Spleen (tissue), 13 donors: ENCODE results near the gene AKT2. TPM values are rescaled to one million over a fixed set of nuclear protein-coding genes. Genes with fewer than 3 reads are reported as not detected.
A peak's percentile ranks its signal among the peaks of the same experiment; 100 is the strongest.
"Not testable (repeated sequence)": the region's sequence is repeated elsewhere in the genome, so short reads cannot be mapped to it uniquely, and the experiment has no call there.

Experiments
- DNase-seq: peaks from one replicate; pipeline ENCODE4 v3.0.0-alpha.2; 2020
- H3K27ac ChIP-seq, 8 donors: fragments of 200-600 bp; sonication (generic) in 7 of 8; 1 replicate in 4 of 8; 2 replicates in 4 of 8; pipeline versions ENCODE4 v1.5.0 to v1.8.0; 2016 to 2021; ENCODE audit warnings: inconsistent platforms in 4 of 8, mild to moderate bottlenecking in 4 of 8, moderate library complexity in 1 of 8
- H3K27me3 ChIP-seq, 7 donors: fragments of 200-600 bp; sonication (generic) in 6 of 7; replicated peaks in 1 of 7; 1 replicate in 4 of 7; 2 replicates in 3 of 7; pipeline versions ENCODE4 v1.5.0 to v1.8.0; 2016 to 2021; ENCODE audit warnings: inconsistent platforms in 3 of 7, mild to moderate bottlenecking in 1 of 7
- H3K36me3 ChIP-seq, 6 donors: fragments of 200-600 bp; sonication (generic) in 5 of 6; 1 replicate in 4 of 6; 2 replicates in 2 of 6; pipeline versions ENCODE4 v1.5.0 to v1.8.0; 2016 to 2021; ENCODE audit warnings: inconsistent platforms in 2 of 6
- H3K4me1 ChIP-seq, 6 donors: fragments of 200-600 bp; sonication (generic) in 5 of 6; 1 replicate in 3 of 6; 2 replicates in 3 of 6; pipeline versions ENCODE4 v1.5.0 to v1.8.0; 2016 to 2021; ENCODE audit warnings: inconsistent platforms in 3 of 6
- H3K4me3 ChIP-seq, 8 donors: fragments of 200-600 bp; sonication (generic) in 7 of 8; 1 replicate in 4 of 8; 2 replicates in 4 of 8; pipeline versions ENCODE4 v1.5.0 to v1.8.0; 2016 to 2021; ENCODE audit warnings: inconsistent platforms in 4 of 8, mild to moderate bottlenecking in 4 of 8, moderate library complexity in 2 of 8
- H3K9me3 ChIP-seq, 8 donors: fragments of 200-600 bp; sonication (generic) in 7 of 8; 1 replicate in 4 of 8; 2 replicates in 4 of 8; pipeline versions ENCODE4 v1.5.0 to v1.8.0; 2016 to 2021; ENCODE audit warnings: inconsistent platforms in 4 of 8
- POLR2A ChIP-seq, 3 donors: fragments of 450-650 bp; IDR thresholded peaks; one replicate each; pipeline ENCODE4 v1.5.1; 2017; ENCODE audit warnings: antibody characterized with exemption in 3 of 3, mild to moderate bottlenecking in 1 of 3
- POLR2AphosphoS5 ChIP-seq, 3 donors: sonication (generic); formaldehyde crosslinking; IDR thresholded peaks; one replicate each; pipeline ENCODE4 v1.5.1; 2017; ENCODE audit warnings: antibody characterized with exemption in 3 of 3
- WGBS, 5 donors: extraction: QIAGEN DNeasy Blood & Tissue Kit in 3 of 5; methylation state at CpG; one replicate each; pipeline versions ENCODE4 v1.1.5 to v1.1.7; 2013 to 2018; 5-methylcytosine and 5-hydroxymethylcytosine counted together
- intact Hi-C: fragments of 100-400 bp; cut with DNase I; formaldehyde crosslinking; loops from one replicate; pipeline ENCODE4 v1.15.0; 2023; ENCODE audit warnings: low total_unique reads
- long read RNA-seq, 2 donors: transcript quantifications; one replicate each; lab custom pipeline, GENCODE V29; 2026
- polyA plus RNA-seq, 3 donors: library from polyadenylated mRNA; stranded (reverse); fragments of 200-250 nt; gene quantifications; one replicate each; pipeline ENCODE4 v1.2.1, GENCODE V29; 2013
- total RNA-seq, 7 donors: library from RNA; depleted of rRNA in 3 of 7; stranded (reverse); fragments of >200 nt in 3 of 7; fragmentation: NEBNext Ultra II Directional in 4 of 7; extraction: Animal tissue kit (Norgen Biotek cat#: 25700) in 4 of 7; gene quantifications; one replicate each; pipeline versions ENCODE4 v1.1.0 to v1.2.1, GENCODE V29; 2016 to 2021
- TF ChIP-seq, protein P1 (sequence below), 11 experiments: fragments of 200-600 bp in 7 of 11; fragments of 450-650 bp in 4 of 11; sonication (generic) in 4 of 11; IDR thresholded peaks in 8 of 11; conservative IDR thresholded peaks in 3 of 11; 1 replicate in 7 of 11; 2 replicates in 4 of 11; pipeline versions ENCODE4 v1.4.0 to v1.8.0; 2016 to 2021; ENCODE audit warnings: antibody characterized with exemption in 11 of 11, inconsistent platforms in 4 of 11, mild to moderate bottlenecking in 1 of 11
- donor health status: healthy with polysubstance abuse.
- donor health status: DM: no; HTN: no; CAD: no; lungs with moderate emphysema.
- donor health status: DM: no; HTN: no; CAD: no.
- donor health status: Bipolar disorder and iron deficiency.
- donor health status: healthy.
- donor health status: DM: no; HTN: no; CAD: no.
- donor health status: DM: yes; HTN: yes; CAD: no.

Gene AKT2
- total RNA-seq (100 to 1,000 TPM in 4 of 7 donors, 10 to 100 TPM in 3; 95.1 to 134 (median 112) TPM), polyA plus RNA-seq (10 to 100 TPM; 28.8 to 75.7 (median 37.1) TPM)
- long read RNA-seq, donor 1, full-length matches to known transcripts: 21 of 34 reads
- long read RNA-seq, donor 1, partial matches to known transcripts: 13 of 34 reads
- long read RNA-seq, donor 1, other reads (novel, unspliced or antisense): 0 of 34 reads
- long read RNA-seq, donor 2, full-length matches to known transcripts: 13 of 31 reads
- long read RNA-seq, donor 2, partial matches to known transcripts: 13 of 31 reads
- long read RNA-seq, donor 2, other reads (novel, unspliced or antisense): 5 of 31 reads

DNA sequence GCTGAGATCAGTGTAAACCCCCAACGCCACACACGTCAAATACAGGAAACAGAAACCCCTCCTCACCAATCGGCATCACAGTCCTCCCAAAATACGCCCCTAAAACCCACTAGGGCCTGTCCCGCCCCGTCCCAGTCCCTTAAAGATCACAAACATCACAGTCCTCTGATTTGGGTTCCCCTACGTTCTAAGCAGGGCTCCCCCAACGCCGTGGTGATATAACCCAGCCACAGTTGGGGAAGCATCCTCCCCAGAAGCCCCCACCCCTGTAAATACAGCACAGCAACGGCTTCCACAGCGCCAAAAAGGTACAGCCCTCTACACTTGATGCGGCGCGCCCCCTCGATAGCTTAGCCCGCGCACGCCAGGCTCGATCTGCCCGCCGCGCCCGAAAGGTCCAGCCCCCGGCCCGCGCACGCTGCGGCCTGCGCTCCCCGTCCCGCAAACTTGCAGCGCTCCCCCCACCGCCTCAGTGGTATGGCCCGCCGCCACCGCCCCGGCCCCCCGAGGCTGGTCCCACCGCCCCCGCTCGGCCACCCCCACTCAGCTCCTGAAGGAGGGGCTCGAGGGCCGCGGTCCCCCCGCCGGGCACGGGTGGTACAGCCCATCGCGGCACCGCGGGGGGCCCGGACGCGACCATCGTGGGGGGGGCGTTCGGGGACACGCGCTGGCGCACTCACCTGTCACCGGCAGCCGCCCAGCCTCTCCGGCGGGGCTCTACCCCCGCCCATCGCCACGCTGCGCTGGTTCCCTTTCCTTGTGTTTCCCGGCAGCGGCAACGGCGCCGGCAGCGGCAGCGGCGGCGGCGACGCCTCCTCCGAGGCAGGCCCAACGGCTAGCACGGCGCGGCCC, at the start of gene AKT2:
Gene AKT2 (minus strand): TSS at position 845 of the 852 bp plus-strand sequence. CDS start 20,078 bp downstream, outside the sequence.
- peak within 1 kb of the TSS; percentile 80 to 99 (median 98) for H3K27ac ChIP-seq
- DNase-seq: peak; percentile 95
- no peaks in the 10 kb centered on the region for H3K9me3 ChIP-seq
- peaks cover 0 to 8% (median 0%) of the 10 kb centered on the region in 6 donors for H3K36me3 ChIP-seq
- intact Hi-C loops: no loop called here
- H3K4me3 ChIP-seq: peak within 1 kb of the TSS; percentile 61 to 93 (median 86)
- no peak for TF ChIP-seq POLR2A (IDR thresholded peaks at IDR 0.05)
- TF ChIP-seq POLR2AphosphoS5 (IDR thresholded peaks at IDR 0.05): peak; percentile 15 to 78 (median 51)
- TF ChIP-seq, protein P1, sequence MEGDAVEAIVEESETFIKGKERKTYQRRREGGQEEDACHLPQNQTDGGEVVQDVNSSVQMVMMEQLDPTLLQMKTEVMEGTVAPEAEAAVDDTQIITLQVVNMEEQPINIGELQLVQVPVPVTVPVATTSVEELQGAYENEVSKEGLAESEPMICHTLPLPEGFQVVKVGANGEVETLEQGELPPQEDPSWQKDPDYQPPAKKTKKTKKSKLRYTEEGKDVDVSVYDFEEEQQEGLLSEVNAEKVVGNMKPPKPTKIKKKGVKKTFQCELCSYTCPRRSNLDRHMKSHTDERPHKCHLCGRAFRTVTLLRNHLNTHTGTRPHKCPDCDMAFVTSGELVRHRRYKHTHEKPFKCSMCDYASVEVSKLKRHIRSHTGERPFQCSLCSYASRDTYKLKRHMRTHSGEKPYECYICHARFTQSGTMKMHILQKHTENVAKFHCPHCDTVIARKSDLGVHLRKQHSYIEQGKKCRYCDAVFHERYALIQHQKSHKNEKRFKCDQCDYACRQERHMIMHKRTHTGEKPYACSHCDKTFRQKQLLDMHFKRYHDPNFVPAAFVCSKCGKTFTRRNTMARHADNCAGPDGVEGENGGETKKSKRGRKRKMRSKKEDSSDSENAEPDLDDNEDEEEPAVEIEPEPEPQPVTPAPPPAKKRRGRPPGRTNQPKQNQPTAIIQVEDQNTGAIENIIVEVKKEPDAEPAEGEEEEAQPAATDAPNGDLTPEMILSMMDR (IDR thresholded peaks at IDR 0.05 in 8 of 11, conservative IDR thresholded peaks at IDR 0.05 in 3 of 11): peak in 1 of 11 experiments; percentile 19
- WGBS, 5 donors: 1 to 2% (median 1%) methylated on average over 21 to 84 of the region's 84 CpGs
- H3K27me3 ChIP-seq: no peaks in the 10 kb centered on the region
- H3K4me1 ChIP-seq: peaks cover 37 to 64% (median 57%) of the 10 kb centered on the region in 6 donors

DNA sequence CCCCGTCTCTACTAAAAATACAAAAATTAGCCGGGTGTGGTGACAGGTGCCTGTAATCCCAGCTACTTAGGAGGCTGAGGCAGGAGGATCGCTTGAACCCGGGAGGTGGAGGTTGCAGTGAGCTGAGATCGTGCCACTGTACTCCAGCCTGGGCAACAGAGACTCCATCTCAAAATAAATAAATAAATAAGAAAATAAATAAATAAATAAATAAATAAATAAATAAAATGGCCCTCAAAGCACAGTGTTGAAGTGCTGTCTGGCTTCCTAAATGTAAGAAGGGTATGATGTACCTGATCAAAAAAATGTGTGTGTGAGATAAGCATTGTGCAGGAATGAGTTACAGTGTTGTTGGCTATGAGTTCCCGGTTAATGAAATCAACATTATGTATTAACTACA, 47.9 kb upstream of the AKT2 start:
- H3K4me3 ChIP-seq, H3K4me1 ChIP-seq, H3K27ac ChIP-seq, H3K9me3 ChIP-seq, intact Hi-C loops, DNase-seq, H3K27me3 ChIP-seq: not testable (repeated sequence)
- 95 to 98% (median 96%) methylated on average over 6 of the region's 6 CpGs for WGBS, 5 donors
- H3K36me3 ChIP-seq: peaks cover 0 to 92% (median 69%) of the 10 kb centered on the region in 6 donors

DNA sequence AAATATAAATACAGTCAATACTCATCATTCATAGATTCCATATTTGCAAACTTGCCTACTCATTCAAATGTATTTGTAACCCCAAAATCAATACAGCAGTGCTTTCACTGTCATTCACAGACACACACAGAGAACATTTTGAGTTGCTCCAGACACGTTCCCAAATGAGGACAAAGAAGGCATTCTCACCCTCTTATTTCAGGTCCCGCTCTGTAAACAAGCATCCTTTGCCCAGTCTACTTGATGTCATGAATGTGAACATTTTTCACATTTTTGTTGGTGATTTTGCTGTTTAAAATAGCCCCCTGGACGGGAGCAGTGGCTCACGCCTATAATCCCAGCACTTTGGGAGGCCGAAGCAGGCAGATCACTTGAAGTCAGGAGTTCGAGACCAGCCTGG, 47.5 kb upstream of the AKT2 start:
- H3K36me3 ChIP-seq: peaks cover 0 to 92% (median 74%) of the 10 kb centered on the region in 6 donors
- intact Hi-C loops: no loop called here
- no peaks in the 10 kb centered on the region for H3K27me3 ChIP-seq
- no peak for DNase-seq
- 89 to 97% (median 95%) methylated on average over 6 of the region's 6 CpGs for WGBS, 5 donors
- TF ChIP-seq POLR2A (IDR thresholded peaks at IDR 0.05) (no peak), POLR2AphosphoS5 (IDR thresholded peaks at IDR 0.05) (no peak)
- TF ChIP-seq, protein P1 (IDR thresholded peaks at IDR 0.05 in 8 of 11, conservative IDR thresholded peaks at IDR 0.05 in 3 of 11): no peak
- no peaks in the 10 kb centered on the region for H3K4me1 ChIP-seq
- H3K27ac ChIP-seq: no peak overlapping the region
- no peaks in the 10 kb centered on the region for H3K9me3 ChIP-seq
- H3K4me3 ChIP-seq: no peak overlapping the region

DNA sequence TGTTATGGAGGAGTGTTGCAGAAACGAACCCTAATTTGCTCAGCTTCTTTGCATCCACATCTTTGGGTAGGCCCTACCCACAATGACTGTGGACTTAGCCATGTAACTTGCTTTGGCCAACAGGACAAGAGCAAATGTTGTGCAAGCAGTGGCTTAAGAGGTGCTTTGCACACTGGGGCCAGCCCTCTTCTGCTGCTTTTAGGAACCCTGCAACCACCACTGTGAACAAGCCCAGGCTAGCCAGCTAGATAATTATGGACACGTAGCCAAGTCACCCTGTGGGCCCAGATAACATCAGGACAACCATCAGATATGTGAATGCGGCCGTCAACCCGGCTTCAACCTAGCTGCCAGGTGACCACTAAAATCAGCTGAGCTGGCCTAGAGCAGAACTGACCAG, 45.9 kb upstream of the AKT2 start:
- no peak for TF ChIP-seq POLR2AphosphoS5 (IDR thresholded peaks at IDR 0.05)
- intact Hi-C loops: no loop called here
- no peaks in the 10 kb centered on the region for H3K9me3 ChIP-seq
- 95 to 100% (median 97%) methylated on average over 2 to 5 of the region's 5 CpGs for WGBS, 5 donors
- H3K4me1 ChIP-seq: no peaks in the 10 kb centered on the region
- no peak overlapping the region for H3K27ac ChIP-seq
- H3K4me3 ChIP-seq: no peak overlapping the region
- DNase-seq: no peak
- H3K36me3 ChIP-seq: peaks cover 0 to 100% (median 85%) of the 10 kb centered on the region in 6 donors
- H3K27me3 ChIP-seq: no peaks in the 10 kb centered on the region

DNA sequence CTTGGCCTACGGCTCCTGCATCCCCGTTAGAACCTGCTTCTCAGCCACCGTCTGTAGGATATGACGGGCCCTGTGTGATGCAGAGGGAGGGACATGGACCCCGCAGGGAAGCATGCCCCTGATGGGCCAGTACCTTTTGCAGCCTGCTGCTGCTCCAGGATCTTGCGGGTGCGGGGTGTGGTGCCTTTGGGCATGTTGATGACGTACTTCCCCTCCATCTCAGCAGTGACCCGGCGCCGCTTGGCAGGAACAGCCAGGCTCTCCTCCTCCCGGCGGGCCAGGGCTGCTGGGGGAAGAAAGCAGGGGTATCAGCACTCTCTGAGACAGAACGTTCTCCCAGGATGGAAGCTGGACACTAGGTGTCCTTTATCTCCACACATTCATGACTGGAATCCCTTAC, 41.1 kb upstream of the AKT2 start:
- DNase-seq: no peak
- Histone ChIP-seq H3K4me3 (no peak overlapping the region), H3K36me3 (peaks cover 0 to 100% (median 90%) of the 10 kb centered on the region in 6 donors), H3K9me3 (no peaks in the 10 kb centered on the region), H3K27me3 (no peaks in the 10 kb centered on the region), H3K4me1 (peaks cover 0 to 4% (median 0%) of the 10 kb centered on the region in 6 donors), H3K27ac (no peak overlapping the region)
- TF ChIP-seq POLR2A (IDR thresholded peaks at IDR 0.05) (no peak), POLR2AphosphoS5 (IDR thresholded peaks at IDR 0.05) (no peak)
- TF ChIP-seq, protein P1 (IDR thresholded peaks at IDR 0.05 in 8 of 11, conservative IDR thresholded peaks at IDR 0.05 in 3 of 11): no peak
- WGBS, 5 donors: 88 to 94% (median 90%) methylated on average over 13 to 14 of the region's 14 CpGs
- intact Hi-C loops: no loop called here
